GDM1 (cell line): ENCODE results near the gene BAIAP2L2.

ENCODE experiments used
- DNase-seq: peaks from one replicate; lab custom pipeline; 2025; lab: John Stamatoyannopoulos, UW

BAIAP2L2 gene

DNA sequence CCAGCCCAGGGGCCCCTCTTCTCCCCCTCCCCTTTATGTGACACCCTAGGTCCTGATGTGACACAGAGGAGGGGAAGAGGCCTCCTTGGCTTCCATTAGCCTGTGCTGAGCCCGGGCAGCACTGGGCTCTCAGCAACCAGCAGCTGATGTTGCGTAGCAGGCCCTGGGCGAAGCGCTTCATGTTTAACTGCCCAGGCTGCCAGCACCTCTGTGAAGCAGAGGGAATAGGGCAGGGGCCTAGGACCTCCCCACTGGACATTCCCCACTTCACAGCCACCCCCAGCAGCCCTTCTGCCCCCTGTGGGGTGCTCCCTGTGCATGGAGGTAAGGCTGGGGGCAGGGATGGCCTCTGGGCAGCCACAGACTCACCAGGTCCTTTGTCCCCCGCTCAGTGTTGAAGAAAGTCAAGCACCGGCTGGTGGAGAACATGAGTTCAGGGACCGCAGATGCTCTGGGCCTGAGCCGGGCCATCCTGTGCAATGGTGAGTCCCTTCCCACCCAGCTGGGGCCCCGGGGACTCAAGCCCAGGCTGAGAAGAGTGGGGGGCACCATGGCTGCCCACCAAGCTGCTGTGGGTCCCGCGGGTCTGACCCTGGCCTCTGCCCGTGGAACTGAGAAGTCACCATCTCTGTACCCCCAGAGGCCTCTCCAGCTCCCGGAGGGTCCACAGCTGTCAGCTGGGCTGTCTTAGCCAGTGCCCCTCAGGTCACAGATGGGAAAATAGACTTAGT, 41.7 kb downstream of the BAIAP2L2 start:
- no peak for DNase-seq

DNA sequence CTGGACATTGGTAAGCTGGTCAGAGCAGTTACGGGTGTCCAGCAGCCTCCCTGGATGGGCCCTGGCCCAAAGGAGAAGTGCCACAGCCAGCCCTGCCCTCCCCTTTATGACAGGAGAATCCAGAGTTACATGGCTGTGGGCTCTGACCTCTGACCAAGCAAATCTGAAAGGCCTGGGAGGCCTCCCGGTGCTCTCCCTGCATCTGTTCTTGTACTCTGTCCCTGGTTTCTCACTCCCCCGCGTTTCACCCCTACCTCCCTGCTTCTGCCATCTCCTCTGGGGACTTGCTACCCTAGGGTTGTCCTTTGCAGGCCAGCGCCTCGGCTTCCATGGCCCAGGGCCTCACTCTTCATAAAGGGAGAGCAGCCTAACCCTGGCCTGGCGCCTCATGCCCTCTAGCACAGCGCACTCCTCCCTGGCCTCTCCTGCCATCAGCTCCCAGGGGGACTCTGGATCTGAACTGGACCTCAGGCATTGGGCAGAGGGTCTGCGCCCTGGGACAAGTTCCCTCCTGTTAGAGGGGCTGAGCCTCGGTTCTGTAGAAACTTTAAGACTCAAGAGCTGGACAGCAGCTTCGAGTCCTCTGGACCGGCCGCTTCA, 42.6 kb downstream of the BAIAP2L2 start:
- no peak for DNase-seq

DNA sequence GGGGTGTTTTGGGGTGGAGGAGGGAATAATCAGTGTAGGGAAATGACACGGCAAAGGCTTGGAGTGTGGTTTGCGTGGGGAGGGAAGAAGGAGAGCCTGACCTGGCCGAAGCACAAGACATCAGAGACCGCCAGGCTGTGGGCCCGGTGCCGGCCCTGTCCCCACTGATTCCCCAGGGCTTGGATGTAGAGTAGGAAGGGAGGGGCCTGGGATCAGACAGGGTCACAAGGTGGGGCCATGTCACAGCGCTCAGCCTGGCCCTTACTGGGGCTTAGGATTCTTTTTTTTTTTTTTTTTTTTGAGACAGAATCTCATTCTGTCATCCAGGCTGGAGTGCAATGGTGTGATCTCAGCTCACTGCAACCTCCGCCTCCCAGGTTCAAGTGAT, 43.5 kb downstream of the BAIAP2L2 start:
- DNase-seq, result no peak

DNA sequence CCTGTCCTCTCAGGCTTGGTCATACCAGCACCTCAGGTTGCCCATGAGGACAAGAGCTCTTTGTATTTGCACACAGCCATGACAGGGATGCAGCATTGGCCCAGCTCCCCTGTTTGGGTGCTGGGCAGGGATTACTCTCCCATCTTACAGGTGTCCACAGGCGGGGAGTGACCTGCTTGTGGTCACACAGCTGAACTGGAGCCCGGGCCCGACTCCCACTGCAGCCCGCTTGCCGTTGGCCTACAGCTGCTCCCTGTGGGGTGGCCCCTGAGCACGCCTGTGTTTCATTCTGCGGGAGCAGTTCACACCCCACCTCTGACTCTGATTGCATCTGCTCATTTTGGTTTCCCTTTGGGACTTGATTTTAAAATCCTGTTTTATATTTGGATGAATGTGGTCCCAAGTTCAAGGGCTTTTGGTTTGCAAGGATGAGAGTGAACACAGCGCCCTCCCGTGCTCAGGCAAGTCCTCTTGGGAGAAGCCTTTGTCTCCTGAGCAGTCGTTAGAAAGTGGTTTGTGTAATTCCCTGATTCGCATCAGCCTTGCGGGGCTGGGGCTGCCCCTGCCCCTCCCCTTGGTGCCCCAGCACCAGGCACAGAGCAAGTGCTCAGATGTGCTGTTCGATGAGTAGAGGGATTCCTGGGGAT, 44.0 kb downstream of the BAIAP2L2 start:
- DNase-seq, result no peak

DNA sequence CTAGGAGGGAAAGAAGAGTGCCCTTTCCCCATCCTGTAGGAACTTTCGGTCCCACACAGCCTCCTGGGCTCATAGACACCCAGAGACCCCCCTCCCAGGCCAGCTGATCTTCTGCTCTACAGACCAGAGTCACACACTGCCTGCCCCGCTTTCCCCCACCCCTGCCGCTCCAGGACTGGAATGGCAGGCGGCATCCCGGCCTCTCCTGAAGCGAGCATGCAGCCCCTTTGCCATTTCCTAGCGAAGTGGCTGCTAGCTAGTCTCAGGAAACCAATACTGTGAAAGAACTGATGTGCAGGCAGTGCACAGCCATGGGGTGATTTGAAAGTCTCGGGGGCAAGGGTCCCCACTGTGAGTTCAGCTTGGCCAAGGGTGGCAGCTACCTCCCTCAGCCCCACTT, 44.9 kb downstream of the BAIAP2L2 start:
- no peak for DNase-seq

DNA sequence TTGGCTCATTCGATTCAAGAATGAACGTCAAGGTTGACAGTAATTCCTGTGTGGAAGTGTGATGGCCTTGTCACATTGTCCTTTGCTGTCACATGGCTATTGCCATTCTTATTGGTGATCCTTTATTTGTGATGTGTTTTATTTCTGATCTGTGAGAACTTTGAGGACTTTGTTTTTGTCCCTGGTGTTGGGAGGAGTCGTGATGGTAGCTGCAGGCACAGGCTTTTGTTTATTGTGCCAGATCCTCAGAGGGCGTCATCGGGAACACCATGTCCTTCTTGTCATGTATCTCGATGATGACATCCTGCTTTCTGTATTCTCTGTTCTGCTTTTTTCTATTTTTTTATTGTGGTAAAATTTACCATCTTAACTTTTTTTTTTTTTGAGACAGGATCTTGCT, 47.7 kb downstream of the BAIAP2L2 start:
- no peak for DNase-seq

DNA sequence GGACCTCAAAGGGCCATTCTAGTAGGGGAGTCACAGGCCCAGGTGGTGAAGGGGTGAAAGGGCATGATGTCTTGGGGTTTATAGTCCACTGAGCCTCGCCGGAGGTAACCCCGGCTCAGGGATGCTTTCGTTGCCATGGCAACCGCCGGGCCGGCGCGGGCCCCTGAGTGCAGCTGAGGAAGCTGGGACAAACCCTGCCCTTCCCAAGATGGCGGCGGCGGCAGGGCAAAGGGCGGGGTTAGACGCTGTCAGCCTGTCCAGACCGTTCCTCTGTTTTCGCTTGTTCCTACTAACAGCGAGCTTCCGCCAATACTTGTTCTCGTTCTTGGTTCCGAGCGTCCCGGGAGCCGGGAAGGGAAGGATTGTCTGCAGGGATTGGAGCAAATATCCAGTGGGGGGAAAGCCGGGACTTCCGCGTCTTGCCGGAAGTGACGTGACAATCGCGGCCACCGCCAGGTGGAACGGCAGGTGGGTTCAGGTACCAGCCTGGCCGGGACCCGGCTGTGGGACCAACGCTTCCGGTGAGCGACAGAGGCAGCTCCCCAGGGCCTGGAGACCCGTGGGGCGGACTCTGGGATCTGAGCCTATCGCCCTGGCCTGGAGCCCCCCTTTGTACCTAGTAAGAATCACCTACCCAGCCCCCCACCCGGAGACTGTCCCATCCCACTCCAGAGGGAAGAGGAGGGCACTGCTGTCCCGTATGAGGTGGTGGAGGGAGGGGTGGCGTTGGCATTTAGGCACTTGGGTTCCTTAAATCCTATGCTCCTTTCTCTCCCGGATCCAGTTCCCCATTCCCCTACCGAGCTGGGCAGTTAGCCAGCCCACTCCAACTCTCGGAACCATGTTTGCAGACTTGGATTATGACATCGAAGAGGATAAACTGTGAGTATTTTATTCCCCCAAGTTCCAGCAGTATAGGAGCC, 53.3 kb downstream of the BAIAP2L2 start, which contains the start of gene PICK1:
Gene PICK1, plus strand, starts transcription at position 436 of the 923 bp plus-strand sequence. Its CDS starts 406 bp downstream, at position 842.
- DNase-seq, result peak; percentile 64

DNA sequence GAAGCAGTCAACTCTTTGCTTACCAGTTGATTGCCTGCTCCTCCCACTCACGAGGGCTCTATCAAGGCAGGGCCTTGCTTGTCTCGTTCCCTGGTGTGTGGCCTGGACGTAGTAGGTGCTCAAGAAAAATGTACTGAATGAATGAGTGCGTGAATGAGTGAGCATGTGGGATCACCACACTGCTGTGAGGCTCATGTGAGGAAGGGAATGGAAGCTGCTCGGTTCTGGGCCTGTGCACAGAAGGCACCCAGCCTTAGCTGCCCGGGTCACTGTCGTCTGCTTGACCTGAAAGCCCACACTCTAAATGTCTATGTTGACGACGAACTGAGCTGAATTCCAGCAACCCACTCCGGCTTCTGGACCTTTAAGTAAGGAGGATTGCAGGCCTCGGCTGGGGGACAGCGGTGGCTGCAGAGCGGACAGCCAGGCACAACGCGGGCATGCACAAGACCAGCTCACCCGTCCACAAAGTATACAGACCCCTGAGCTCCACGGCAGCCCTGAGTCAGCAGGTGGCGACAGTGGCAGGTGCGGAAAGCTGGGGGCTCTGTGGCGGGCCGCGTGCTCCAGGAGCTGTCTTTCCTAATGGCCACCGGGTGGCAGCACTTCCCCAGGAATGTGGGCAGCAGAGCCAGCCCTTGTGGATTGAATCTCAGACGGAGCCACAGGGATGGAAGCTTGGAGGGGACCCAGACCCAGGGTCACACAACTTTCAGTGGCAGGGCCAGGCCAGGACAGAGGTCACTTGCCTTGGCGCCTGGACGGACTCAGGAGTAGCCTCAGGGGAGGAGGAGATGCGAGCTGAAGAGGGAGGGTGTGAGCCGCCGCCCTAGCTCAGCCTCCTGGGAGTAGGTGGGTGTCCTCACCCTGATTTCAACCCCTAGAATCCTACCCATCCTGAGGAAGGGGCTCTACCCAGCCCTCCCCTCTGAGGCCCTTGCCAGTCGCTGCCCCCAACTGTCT, 58.3 kb downstream of the BAIAP2L2 start:
- DNase-seq, result peak; percentile 47

DNA sequence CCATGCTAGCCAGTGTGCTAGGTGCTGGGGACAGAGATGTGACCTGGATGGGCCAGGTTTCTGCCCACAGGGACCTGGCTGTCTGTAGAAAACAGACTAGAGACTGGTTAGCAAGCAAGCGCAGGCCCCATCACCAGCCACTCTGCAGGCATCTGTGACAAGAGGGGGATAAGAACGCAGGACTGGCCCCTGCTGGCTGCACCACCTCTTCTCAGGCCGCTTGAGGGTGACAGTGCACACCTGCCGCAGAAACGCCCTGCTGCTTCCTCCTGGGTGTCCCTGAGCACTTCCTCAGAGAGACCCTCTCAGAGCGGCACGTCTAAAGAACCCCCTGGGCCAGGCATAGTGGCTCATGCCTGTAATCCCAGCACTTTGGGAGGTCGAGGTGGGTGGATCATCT, 59.2 kb downstream of the BAIAP2L2 start:
- no peak for DNase-seq

DNA sequence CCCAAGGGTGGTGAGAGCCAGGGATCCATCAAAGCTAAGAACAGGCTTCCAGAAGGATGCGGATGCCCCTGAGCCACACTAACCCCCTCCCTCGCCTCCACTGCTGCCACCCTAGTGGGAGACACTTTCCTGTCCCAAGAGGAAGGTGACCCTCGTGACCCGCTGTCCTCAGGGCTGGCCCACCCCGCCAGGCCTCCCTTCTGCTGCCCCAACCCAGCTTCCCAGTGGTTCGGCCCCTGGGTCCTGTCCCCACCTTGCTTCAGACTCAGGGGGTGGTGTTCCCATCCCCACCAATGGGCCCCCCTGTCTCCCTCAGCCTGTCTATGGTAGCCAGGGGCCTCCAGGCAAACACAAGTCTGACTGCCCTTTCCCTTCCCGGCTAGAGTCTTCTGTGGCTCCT, 59.8 kb downstream of the BAIAP2L2 start:
- DNase-seq, result no peak

DNA sequence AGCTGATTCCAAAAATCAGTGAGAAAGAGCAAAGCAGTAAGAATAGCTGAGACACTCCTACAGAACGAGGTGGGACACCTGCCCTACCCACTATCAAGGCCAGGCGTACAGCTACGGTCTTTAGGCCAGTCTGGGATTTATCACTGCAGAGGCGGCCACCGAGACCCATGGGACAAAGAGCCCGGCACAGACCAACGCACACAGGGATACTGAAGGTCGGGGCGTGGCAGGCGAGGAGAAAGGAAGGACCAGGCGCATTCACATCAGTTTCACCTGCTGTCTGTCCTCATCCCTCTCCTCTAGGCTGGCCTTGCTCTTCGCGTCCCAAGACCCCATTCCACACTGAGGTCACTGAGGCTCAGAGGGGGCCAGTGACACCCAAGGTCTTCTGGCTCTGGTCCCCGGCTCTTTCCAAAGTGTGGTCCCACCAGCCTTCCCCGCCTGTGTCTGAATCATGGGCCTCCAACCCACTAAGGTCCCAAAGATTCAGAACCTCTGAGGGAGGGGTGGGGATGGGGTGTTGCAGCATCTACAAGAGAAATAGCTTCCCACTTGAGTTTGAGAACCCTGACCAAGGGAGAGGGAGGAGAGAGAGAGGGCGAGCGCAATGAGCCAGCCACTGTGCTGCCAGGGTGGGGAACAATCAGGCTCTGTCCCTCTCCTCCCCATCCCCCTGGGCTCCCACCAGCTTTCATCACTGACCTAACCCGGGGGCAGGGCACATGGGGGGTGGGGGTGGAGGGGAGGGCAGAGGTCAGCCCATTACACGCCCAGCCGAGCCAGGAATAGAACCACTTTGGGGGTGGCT, 60.5 kb downstream of the BAIAP2L2 start:
- no peak for DNase-seq

DNA sequence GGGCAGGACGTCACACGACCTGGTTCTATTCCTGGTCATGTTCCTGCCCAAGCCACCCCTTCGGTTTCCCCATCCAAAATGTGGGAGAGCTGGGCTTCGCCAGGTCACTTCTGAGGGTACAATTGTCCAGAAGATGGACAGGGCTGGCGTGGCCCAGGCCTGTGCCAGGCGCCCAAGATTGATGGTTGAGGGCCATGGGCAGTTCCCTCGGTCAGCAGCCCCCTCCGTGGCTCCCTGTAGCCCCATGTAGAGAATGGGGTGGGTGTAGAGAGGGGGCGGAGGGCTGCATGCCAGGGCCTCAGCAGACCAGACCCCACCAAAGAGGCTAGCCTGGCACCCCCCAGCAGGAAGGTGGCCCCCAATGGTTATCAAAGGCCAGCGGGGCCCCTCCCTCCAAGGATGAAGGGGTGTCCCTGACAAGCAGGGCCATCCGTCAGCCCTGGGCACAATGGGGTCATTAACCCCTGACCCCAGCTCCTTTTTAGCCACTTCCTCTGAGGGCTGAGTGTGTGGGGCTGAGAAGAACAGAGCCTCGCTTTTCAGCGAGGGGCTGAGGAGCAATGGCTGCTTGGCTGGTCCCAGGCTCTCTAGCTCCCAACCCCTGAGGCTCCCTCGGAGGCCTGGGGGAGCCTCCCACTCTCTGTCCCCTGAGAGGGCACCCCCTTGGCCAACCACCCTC, 64.3 kb downstream of the BAIAP2L2 start:
- no peak for DNase-seq

DNA sequence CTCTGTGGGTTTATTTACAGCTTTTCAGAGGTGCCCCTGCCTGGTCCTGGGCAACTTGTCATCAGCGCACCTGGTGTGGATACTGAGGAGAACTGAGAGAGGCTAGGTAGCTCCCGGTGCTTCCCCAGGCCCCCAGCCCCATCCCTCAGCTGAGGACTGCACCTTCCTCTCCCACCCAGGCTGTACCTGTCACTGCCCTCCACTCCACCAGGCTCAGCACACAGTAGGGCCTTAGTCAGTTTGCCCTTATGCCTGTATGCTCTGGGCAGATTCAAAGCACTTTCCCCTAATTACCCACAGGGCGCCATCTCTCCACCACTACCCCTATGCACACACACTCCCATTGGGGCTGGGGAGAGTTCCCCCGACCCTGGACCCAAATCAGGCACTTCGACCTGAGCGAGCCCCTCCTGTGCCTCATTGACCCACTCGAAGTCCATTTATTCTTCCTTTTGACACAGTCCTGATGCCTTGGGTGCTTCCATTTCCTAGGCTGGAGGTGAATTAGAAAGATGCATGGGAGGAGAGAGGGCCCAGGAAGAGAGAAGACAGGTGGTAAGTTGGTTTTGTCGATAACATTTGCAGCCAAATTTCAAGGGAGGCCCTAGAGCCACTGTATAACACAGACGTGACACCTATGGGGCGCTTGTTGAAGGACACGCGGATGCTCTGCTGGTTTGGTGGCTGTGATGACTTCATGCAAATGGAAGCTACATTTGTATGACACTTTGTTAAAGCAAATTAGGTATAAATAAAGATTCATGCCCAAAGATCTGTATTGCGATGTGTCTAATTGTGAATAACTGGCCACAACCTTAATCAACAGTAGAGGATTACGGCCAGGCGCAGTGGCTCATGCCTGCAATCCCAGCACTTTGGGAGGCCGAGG, 67.1 kb downstream of the BAIAP2L2 start:
- DNase-seq, result no peak

DNA sequence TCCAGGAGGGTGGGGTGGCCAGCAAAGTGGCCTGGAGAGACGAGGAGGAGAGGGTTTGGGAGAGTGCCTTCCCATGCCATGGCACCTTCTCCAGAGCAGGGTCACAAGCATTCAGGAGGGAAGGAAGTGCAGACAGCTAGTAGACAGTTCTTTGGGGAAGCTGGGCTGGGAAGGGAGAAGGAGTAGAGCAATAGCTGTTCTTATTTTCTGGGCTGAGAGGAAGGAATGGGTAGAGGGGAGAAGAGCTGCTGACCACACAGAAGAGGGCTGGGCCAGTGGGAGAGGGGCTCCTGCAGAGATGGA, 68.0 kb downstream of the BAIAP2L2 start:
- DNase-seq, result peak; percentile 25

DNA sequence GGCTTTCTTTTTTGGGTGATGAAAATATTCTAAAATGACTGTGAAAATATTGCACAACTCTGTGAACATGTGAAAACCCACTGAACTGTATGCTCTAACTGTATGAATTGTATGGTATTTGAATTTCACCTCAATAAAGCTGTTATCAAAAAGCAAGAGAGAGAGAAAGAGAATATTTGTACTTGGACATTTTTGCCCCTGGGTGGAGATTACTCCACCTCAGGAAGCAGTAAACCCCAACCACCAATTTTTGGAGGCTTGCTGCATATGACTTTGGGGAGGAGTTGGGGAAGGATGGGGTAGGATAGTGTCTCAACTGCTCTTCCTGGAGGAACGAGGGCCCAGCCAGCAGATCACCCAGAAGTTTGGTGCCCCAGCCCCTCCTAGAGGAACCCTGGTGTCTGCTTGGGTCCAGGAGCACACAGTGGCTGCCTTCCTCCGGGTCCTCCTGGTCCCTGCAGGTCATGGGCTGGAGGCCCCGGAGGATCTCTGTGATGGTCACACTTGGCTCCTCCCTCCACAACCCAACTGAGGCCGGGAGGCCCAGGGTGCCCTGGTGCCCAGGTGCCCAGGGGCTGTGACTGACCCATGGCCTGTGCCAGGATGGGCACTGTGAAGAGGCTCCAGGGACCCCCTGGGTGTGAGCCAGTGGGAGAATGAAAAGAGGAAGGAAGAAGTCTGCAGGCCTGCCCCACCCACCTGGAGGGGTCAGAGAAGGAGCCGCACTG, 68.6 kb downstream of the BAIAP2L2 start:
- no peak for DNase-seq

DNA sequence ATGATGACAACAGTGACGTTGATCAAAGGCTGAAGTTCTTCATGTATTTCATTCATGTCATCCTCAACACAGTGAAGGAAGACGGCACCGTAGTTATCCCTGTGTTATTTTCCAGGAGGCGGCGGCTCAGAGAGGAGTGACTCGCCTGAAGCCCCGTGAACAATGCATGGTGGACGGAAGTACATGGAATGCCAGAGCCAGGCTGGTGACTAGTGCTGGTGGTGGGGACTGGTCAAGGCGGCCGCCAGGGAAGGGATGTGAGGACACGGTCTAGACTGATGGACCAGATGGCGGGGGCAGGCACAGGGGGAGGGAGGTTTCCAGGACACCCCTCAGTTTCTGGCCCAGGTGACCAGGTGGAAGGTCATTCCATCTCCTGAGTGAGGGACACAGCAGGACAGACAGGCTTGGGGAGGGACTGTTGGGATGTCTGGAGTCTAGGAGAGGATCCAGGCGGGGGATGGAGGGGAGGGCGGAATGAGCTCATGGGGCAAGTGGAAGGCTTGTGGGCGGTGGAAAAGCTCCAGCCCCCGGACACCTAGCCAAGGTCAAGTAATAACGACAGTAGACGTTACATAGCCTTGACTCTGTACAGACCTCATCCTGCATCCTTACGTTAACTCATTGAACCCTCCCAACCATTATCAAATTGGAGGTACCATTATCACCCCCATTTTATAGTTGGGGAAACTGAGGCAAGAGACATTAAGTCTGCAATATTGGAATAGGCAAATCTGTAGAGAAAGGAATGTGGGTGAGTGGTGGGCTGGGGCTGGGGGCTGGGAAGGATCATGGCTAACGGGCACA, 69.3 kb downstream of the BAIAP2L2 start:
- no peak for DNase-seq
